Islet precursor cell (in vitro differentiated cells): ENCODE data around the gene INMT.
"Not testable (repeated sequence)": the region's sequence is repeated elsewhere in the genome, so short reads cannot be mapped to it uniquely, and the experiment has no call there.

Source experiments
- DNase-seq: peaks from one replicate; pipeline ENCODE4 v3.0.0-alpha.2; 2018

Gene INMT

DNA sequence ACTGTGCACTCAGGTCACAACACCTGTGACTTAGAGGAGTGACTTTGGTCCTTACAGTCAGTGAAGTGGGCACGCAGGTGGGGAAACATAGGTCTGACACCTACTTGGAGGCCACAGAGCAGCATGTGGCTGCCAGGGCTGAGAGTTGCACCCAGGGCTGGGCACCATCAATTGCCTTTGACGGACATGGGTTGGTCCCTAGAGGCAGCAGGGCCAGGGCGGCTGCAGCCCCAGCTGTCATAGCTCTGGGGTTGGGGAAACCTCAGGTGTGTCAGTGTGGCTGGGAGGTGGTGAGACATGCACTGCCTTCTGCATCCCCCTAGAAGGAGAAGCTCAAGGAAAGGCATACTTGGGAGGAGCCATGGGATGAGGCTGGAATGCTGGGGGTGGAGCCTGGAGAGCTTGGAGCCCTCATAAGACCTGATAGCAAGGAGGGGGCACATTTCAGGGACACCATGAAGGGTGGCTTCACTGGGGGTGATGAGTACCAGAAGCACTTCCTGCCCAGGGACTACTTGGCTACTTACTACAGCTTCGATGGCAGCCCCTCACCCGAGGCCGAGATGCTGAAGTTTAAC, at the start of gene INMT:
Gene INMT (plus strand): TSS at position 440 of the 578 bp plus-strand sequence. CDS start 16 bp downstream, at position 456.
- DNase-seq: no peak

DNA sequence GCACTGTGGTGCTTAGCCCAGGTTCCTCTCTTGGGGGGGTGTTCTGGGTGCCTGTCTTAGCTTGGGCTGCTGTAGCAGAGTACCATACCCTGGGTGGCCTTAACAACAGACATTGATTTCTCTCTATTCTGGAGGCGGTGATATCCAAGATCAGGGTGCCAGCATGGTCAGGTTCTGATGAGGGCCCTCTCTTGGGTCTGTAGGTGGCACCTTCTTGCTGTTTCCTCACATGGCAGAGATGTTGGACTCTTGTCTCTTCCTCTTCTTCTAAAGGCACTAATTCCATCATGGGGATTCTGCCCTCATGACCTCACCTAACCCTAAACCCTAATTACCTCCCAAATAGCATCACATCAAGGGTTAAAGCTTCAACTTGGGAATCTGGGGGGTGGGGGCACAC, 49.7 kb upstream of the INMT start:
- no peak for DNase-seq

DNA sequence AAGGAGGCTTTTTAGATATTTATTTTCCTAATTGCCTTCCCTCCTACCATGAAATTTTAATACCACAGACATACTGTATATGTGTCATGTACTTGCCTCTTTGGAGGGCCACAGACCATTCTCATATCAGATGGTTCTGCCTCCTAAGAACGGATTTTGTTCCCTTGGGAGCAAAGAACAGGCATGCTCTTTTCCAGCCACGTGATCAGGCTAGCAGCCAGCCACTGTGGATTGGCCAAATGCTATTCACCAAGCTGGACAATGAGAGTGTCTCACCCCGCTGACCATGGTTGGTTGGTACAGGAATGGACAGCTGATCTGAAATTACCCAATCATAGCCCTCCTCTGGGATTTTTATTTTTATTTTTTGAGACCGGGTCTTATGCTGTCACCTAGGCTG, 48.2 kb upstream of the INMT start:
- no peak for DNase-seq

DNA sequence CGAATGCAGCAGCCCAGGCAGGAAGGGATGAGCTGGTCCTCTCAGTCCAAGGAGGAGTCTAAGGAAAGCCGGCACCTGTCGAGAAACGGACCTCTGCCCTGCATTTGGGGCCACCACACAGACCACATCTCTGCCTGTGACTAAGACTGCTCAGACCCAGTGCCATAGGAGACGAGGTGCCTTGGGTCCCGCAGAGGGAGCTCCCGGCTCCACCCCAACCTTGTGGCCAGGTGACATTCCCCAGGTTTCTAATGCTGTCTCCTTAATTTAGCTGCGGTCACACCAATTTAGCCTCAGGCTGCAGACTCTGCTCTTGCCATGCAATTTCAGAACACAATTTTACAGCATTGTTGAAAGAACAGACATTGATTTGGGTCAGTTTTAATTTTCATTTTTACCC, 46.9 kb upstream of the INMT start:
- DNase-seq: no peak

DNA sequence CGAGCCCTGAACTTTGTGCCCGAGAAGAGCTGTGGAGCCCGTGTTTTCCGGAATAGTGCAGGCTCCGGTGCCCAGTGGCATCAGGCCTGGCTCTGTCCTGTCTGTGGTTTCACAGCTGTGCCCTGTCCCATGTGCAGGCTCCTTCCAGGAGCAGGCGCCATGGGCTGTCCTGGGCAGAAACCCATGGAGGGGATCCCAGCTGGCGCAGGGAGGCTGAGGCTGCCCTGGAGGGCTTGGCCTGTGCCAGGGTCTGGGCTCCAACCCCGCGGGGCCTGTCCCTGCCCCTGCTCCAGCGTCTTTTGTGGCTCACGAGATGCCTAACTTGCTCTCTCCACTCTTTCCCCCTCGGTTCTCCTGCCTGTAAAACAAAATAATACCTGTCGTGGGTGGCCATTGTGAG, 46.3 kb upstream of the INMT start:
- DNase-seq: no peak

DNA sequence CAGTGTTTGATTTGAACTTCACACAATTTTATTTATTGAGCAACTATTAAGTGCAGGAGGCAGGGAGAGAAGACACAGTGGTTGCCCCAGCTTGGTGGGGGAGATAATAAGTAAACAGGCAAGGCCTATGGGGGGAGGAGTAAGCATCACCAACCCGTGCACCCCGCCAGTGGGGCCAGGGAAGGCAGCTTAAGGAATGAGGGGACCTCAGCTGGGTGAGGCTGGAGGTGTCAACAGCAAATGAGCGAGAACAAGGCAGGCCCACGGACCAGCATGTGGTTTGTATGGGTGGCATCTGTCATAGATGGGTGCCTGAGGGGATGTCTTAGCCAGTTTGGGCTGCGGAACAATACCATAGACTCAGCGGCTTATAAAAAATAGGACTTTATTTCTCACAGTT, 45.6 kb upstream of the INMT start:
- no peak for DNase-seq

DNA sequence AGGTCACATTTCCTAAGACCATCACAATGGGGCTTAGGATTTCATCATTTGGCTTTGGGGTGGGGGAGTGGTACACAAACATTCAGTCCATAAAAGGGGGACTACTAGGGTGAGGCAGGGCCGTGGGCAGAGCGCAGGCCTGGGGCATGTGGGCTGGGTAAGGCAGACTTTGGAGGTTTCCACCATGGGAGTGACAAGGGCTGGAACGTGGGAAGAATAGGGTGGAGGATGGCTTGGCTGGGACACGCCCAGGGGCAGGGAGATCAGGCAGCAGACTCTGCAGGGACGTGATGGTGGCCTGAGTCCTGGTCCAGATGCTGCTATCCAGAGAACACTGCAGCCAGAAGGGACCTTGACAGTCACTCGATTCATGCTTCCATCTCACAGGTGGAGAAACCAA, 45.0 kb upstream of the INMT start:
- DNase-seq: no peak

DNA sequence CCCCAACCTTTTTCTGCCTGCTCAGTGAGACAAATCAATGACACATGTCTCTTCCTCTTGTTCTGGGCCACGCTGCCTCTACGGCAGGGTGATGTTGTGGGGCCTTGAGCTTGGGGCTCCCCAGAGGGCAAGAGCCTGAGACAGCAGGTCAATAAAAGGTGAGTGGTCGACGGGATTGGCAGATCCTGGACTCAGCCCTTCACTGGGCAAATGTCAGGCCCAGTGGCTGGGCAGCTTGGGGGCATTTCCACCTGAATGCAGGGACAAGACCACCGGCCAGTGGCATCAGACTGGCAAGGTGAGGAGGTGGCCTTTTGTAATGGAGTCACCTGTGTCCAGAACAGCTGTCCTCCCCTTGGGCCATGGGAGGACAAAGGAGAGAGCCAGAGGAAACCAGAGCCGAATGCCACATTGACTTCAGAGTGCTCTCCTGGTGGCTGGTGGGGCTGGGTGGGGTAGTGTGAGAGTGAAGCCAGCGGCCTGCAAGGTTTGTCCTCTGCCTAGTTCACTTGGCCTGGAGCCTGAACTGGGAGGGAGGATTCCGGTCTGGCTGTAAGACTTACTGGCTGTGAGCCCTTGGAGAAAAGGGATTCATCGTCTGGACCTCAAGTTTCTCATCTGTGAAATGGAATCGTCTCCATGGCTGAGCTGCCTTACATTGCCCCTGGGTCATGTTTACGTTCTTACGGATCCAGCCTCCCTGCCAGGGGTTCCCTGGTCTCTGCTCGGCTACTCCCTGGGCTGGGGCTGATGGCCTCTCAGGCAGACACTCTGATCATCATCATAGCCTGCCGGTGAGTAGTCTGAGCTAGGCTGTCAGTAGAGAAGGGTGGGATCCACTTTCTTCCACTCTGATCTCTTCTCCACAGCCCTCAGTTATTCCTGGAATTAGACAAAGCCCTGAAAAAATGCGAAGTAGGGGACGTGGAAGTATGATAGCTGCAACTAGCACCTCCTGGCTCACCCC, 44.3 kb upstream of the INMT start:
- no peak for DNase-seq

DNA sequence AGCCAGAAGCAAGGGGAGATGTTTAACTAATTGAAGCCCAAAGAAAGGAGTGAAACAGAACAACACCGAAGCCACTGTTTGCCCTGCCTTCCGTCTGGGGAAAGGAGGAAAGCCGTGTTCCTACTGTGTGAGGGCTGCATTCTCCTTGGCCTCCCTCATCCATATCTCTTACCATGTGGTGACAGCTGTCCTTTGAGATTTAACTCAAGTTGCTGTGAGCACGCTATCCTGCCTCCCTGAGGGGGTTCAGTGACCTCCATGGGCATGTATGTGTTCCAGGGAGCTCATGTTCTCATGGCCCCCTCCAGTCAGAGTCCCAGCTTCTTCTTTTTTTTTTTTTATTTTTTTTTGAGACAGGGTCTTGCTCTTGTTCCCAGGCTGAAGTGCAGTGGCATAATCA, 43.5 kb upstream of the INMT start:
- no peak for DNase-seq

DNA sequence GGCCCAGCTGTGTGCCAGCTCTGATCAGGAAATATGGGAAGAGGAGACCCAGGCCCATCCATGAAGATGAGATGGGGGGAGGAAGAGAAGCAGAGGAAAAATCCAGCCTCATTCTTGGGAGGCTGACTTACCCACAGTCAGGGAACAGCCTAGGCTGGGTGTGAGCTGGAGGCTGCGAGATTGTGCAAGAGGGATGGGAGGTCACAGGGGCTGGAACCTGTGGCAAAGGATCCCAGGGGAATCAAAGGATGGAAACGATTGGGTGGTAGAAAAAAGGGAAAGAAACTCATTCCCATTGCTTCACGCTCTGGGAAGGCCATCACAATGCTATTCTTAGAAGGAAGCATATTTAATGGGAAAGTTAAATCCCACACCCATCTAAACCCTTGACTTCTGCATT, 43.0 kb upstream of the INMT start:
- DNase-seq: no peak

DNA sequence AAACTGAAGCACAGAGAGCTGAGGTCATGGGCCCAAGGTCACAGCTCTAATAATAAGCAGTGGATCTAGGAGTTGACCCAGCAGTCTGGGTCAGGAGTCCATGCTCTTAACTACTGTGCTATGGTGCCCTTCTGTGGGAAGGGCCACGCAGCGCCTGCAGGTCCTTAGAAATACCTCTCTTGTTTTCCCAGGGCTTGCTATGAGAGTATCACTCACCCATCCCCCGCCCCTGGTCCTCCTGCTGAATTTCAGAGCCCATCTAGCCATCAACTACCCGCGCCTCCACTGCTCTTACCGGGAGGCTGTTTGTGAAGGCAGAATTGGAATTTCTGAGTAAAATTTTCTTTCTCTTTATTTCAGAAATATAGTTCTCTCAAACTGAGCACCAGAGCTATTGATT, 42.4 kb upstream of the INMT start:
- no peak for DNase-seq

DNA sequence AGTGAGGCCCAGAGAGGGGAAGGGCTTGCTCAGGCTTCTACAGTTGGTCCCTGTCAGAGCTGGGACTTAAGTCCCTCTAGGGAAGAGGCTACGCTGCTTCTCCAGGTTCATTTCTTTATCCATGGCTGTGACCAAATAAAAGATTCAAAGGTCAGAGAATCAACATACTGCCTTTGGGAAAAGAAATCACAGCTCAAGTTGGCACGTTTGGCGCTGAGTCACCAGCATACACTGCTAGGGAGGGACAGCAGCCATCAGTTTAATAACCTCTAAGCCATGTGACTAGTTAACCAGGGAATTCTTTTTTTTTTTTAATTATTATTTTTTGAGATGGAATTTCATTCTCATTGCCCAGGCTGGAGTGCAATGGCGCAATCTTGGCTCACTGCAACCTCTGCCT, 41.3 kb upstream of the INMT start:
- DNase-seq: no peak

DNA sequence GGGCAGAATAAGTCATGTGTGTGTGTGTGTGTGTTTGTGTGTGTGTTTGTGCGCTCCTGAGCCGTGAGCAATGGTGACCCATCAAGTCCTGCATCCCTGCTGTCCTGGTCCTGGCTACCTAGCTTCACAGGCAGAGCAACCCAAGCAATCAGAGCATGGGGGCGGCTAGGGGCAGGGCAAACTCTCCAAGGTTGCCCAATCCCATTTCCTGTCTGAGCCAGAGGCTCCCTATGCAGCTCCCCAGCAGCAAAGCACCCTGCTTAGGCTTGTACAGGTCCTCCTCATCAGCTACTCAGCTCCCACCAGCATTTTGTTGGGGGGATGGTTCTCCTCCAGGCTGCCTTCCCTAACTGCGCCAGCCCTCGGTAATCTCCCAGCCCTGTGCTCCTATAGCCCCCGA, 38.5 kb upstream of the INMT start:
- DNase-seq: no peak

DNA sequence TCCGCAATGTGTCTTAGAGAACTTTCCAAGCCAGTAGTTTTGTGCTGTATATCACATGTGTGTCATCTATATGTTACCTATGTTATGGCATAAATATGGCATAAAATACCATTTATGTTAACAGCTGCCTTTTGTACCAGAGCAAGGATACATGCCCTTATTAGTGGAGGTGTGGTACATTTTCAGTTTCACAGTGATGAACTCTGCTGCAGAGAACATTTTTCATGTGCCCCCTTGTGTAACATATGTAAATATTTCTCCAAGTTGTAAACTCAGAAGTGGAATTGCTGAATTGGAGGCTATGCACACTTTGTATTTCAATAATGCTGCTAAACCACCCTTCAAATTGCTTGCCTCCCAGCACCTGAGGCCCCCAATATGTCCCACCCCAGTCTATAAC, 37.8 kb upstream of the INMT start:
- no peak for DNase-seq

DNA sequence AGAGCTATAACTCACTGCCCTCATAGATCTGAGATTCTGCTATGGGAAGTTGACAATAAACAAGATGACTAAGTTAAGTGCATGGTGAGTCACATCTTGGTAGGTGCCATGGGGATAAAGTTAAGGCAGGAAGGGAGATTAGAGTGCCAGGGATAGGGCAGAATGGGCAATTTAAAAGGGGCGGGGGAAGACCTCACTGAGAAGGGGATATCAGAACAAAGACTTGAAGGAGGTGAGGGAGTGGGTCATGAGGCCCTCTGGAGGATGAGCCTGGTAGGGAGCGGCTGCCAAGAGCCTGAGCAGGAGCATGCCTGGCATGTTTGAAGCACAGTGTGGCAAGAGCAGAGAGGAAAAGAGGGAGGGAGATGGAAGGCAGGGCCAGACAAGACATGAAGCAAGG, 34.8 kb upstream of the INMT start:
- peak; percentile 71 for DNase-seq

DNA sequence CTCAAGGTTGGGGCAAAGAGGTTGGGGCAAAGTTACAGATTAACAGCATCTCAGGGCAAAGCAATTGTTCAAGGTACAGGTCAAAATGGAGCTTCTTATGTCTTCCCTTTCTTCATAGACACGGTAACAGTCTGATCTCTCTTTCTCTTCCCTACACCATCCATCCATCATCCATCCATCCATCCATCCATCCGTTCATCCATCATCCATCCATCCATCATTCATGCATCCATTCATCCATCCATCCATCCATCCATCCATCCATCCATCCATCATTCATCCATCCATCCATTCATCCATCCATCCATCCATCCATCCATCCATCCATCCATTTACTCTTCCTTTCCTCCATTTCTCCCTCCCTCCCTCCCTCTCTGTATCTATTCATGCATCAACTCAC, 32.5 kb upstream of the INMT start:
- DNase-seq: not testable (repeated sequence)

DNA sequence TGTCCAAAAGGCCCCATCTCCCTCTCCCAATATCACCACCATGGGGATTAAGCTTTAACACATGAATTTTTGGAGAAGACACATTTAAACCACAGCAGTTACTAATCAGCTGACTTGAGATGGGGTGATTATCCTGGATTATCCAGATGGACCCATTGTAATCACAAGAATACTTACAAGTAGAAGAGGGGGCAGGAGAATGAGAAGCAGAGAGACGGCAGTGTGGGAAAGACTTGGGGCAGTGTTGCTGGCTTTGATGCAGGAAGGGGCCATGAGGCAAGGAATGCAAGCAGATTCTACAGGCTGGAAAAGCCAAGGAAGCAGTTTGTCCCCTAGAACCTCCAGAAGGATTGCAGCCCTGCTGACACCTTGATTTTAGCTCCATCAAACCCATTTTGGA, 30.7 kb upstream of the INMT start:
- DNase-seq: no peak

DNA sequence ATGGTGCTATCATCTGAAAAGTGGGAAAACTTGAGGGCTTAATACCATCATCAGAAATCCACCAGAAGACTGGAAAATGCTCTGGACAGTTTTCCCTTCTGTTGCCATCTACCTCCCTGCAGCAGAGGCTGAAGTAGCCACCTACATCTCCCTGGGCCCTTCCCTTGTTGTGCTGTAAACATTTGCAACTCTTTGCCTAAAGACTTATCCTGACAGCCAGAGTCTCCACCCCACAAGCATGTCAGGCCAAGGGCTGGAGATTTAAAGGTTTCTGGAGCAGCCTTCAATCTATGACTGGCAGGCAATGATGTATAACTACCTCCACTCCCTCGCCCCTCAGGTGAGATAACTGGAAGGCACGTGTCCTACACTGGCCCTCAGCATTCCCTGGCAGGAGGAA, 29.7 kb upstream of the INMT start:
- no peak for DNase-seq

DNA sequence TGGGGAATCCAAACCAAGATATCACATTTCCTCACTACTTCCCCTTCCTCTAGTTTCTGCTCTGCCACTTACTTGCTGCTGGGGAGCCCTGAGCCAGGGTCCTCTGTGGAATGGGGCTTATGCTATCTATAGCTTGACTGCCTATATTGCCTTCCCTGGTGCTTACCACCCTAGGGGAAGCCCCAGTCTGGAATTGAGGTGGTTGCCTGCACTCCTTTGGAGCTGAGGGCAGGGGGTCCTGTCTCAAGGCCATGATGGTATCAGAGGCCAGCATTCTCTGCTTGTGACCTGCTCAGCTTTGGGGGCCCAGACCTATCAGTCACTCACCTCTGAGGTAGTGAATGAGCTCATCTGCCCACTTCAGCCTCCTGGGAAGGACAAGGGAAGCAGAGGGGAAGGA, 29.3 kb upstream of the INMT start:
- no peak for DNase-seq

DNA sequence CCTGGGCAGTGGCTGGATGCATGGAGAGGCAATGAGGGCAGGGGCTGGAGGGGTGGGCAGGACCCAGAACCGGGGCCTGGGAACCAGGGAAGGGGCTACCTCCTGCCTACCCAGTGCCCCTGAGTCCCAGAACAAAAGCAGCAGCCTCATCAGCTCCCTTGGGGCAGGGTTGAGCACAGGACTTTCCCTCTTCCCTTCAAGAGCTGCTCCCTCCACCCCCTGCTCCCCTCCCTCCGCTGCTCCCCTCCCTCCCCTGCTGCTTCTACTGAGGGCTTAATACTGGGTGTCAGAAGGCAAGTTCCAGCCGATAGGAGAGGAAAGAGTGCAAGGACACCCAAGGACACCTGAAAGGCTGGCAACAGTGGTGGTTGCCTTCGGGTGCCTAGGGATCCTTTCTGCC, 28.2 kb upstream of the INMT start:
- no peak for DNase-seq

DNA sequence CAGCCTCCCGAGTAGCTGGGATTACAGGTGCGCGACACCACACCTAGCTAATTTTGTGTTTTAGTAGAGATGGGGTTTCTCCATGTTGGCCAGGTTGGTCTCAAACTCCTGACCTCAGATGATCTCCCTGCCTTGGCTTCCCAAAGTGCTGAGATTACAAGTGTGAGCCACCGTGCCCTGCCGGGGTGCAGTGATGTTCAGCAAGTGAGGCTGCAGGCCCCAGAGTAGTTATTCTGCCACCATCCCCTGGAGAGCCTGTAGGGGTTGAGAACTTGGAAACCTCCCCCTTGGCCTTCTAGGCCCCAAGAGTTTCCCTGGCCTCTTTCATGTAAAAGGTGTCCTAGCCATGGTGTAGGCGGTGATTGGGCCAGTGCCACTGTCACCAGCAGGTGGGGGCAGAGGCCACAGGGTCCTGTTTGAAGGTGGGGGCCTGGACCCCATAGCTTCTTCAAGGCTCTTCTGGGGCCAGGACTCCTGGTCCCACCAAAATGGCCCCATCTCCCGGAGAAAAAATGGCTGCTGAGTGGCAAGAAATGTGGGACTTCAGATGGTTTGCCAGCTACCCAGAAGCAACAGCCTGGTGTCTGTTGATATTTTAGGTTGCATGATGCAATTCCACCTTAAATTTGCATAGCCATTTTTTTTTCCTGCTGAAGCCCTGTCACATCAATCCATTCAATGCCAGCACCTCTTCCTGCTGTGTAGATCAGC, 25.5 kb upstream of the INMT start:
- DNase-seq: no peak

DNA sequence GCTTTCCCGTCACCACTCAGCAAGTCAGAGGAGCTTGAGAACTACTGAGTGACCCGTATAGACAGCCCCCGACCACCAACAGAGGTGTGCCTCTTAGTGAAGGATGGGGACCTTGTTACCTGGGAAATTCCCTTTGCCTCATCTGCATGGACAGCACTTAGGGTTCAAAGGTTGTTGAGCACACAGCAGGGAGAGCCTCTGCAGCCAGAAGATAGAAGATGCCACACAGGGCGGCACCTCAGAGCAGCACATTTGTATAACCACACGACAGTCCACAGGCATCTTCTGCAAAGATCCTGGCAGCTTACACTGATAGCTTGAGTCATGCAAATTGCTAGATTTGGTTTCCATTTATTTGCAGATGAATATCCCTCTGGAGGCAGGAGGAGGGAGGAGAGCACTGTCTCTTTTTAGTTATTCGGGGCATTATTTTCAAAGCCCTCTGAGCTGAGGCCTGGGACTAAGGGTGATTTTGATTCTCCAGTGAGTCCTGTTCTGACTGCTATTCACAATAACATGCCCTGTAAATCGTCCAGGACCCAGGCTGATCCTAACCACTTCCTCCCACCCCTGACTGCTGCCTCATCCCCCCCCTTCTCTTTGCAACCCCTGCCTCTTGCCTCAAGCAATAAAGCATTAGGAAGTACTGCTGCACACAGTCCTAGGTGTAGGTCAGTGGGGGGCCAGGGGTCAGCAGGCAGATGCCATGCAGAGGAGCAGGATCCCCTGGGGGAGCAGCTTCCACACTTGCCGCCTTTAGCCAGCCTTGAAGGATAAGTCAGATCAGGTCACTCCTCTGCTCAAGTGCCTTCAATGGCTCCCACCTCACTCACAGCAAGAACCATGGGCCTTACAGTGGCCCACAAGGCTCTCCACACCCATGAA, 24.6 kb upstream of the INMT start:
- DNase-seq: peak; percentile 67

DNA sequence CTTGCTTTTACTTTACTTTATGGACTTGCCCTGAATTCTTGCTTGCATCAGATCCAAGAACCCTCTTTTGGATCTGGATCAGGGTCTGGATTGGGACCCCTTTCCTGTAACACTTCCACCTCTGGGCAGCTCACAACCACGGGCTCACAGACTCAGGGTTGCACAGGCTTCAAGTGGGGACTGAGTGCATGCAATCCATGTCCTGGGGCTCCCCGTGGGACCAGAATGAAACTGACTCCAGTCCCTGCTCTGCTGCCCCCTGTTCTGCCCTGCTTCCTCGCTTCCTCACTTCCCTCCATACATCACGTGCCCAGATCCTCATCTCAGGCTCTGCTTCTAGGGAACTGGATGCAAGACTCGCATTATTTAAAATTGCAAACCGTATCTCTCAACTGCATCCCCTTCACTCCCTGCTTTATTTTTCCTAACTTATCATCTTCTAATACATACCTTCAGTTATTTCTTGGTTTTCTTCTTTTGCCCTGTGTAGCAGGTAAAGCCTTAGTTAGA, 23.3 kb upstream of the INMT start:
- DNase-seq: no peak
